H1 (cell line): ENCODE data around the gene UVRAG. TPM values are rescaled to one million over a fixed set of nuclear protein-coding genes. Genes with fewer than 3 reads are reported as not detected.

ENCODE experiments used
- CTCF ChIA-PET: fragments of 300-600 bp; sonication (Branson Sonifier 250); formaldehyde crosslinking; loops from one replicate; lab custom pipeline; 2021; ENCODE audit not compliant: partially characterized antibody; lab: Charles Lee
- POLR2A ChIA-PET: fragments of 300-600 bp; sonication (Branson Sonifier 250); formaldehyde crosslinking; loops from one replicate; lab custom pipeline; 2021; ENCODE audit warnings: inconsistent platforms; ENCODE audit not compliant: partially characterized antibody; lab: Charles Lee
- DNase-seq, 2 experiments: peaks; one replicate each; pipeline versions ENCODE4 v3.0.0 to v3.0.0-alpha.2; 2010 to 2022; ENCODE audit warnings: low spot score in 2 of 2, low read depth in 1 of 2, mixed read lengths in 1 of 2
- FAIRE-seq: peaks from 2 replicates; lab custom pipeline; 2011; peaks lifted over from hg19 to GRCh38; lab: Jason Lieb, UNC
- H2AFZ ChIP-seq: 2 replicates; pipeline ENCODE4 v1.8.1; 2012; ENCODE audit warnings: low read length, inconsistent platforms
- H2AK5ac ChIP-seq: 2 replicates; pipeline ENCODE4 v1.6.1; 2013; ENCODE audit warnings: low read depth, low read length
- H2BK120ac ChIP-seq: replicated peaks from 2 replicates; pipeline ENCODE3; 2013; ENCODE audit warnings: low read depth, low read length, inconsistent platforms
- H2BK12ac ChIP-seq: 2 replicates; pipeline ENCODE4 v1.6.1; 2013; ENCODE audit warnings: low read depth, low read length
- H2BK15ac ChIP-seq: 2 replicates; pipeline ENCODE4 v1.6.1; 2013; ENCODE audit warnings: low read length
- H2BK20ac ChIP-seq: 2 replicates; pipeline ENCODE4 v1.6.1; 2013; ENCODE audit warnings: low read length
- H2BK5ac ChIP-seq: 2 replicates; pipeline ENCODE4 v1.6.1; 2013; ENCODE audit warnings: low read depth, low read length
- H3K14ac ChIP-seq: 2 replicates; pipeline ENCODE4 v1.6.1; 2013; ENCODE audit warnings: inconsistent platforms; ENCODE audit not compliant: insufficient read length
- H3K18ac ChIP-seq: 2 replicates; pipeline ENCODE4 v1.6.1; 2013; ENCODE audit warnings: low read length; ENCODE audit errors: extremely low read depth
- H3K23ac ChIP-seq: 2 replicates; pipeline ENCODE4 v1.6.1; 2013; ENCODE audit warnings: inconsistent platforms; ENCODE audit not compliant: insufficient read length
- H3K23me2 ChIP-seq: 2 replicates; pipeline ENCODE4 v1.6.1; 2013; ENCODE audit warnings: low read depth, low read length
- H3K27ac ChIP-seq: 2 replicates; pipeline ENCODE4 v1.6.1; 2011; ENCODE audit warnings: low read depth, low read length, inconsistent platforms
- H3K27me3 ChIP-seq, 4 experiments: replicated peaks in 1 of 4; 1 replicate in 1 of 4; 2 replicates in 3 of 4; pipeline versions ENCODE4 v1.6.1 to v1.8.1; 2011 to 2013; ENCODE audit warnings: low read length in 3 of 4, mild to moderate bottlenecking in 3 of 4, inconsistent platforms in 2 of 4, mixed read lengths in 2 of 4, moderate library complexity in 1 of 4; ENCODE audit not compliant: control insufficient read depth in 3 of 4, insufficient read depth in 3 of 4; ENCODE audit errors: extremely low read depth in 1 of 4
- H3K36me3 ChIP-seq, 4 experiments: 2 replicates each; pipeline versions ENCODE4 v1.6.1 to v1.8.1; 2011 to 2013; ENCODE audit warnings: mild to moderate bottlenecking in 4 of 4, low read length in 3 of 4, moderate library complexity in 2 of 4, control low read depth in 1 of 4, inconsistent platforms in 1 of 4; ENCODE audit not compliant: insufficient read depth in 4 of 4, control insufficient read depth in 2 of 4
- H3K4ac ChIP-seq: replicated peaks from 2 replicates; pipeline ENCODE3; 2013; ENCODE audit warnings: low read length, low read depth, mixed read lengths, inconsistent platforms; ENCODE audit not compliant: insufficient read length
- H3K4me1 ChIP-seq, 4 experiments: replicated peaks in 1 of 4; 1 replicate in 1 of 4; 2 replicates in 3 of 4; pipeline versions ENCODE4 v1.6.1 to v1.8.1; 2011 to 2013; ENCODE audit warnings: low read length in 3 of 4, inconsistent platforms in 2 of 4, mixed read lengths in 1 of 4; ENCODE audit not compliant: insufficient read depth in 4 of 4, control insufficient read depth in 3 of 4
- H3K4me2 ChIP-seq, 2 experiments: 2 replicates each; pipeline versions ENCODE4 v1.6.1 to v1.8.1; 2011 to 2013; ENCODE audit warnings: low read depth in 2 of 2, low read length in 2 of 2, control low read depth in 1 of 2, inconsistent platforms in 1 of 2, mild to moderate bottlenecking in 1 of 2; ENCODE audit not compliant: insufficient read depth in 1 of 2
- H3K4me3 ChIP-seq, 4 experiments: fragments of 200-600, 300-600 bp in 1 of 4; sonication (generic), shearing (Covaris generic), sonication (Bioruptor Twin) in 1 of 4; 2 replicates each; pipeline versions ENCODE4 v1.5.1 to v1.8.1; 2011 to 2016; ENCODE audit warnings: low read length in 4 of 4, low read depth in 3 of 4, control low read depth in 2 of 4, inconsistent platforms in 2 of 4, mild to moderate bottlenecking in 2 of 4, mixed read lengths in 1 of 4, moderate library complexity in 1 of 4; ENCODE audit not compliant: insufficient read depth in 2 of 4; ENCODE audit errors: extremely low read depth in 1 of 4
- H3K56ac ChIP-seq: replicated peaks from 2 replicates; pipeline ENCODE3; 2013; ENCODE audit warnings: low read depth, mild to moderate bottlenecking, mixed read lengths, low read length, inconsistent platforms; ENCODE audit not compliant: insufficient read length
- H3K79me1 ChIP-seq: 2 replicates; pipeline ENCODE4 v1.6.1; 2013; ENCODE audit warnings: low read depth, low read length, control low read depth
- H3K79me2 ChIP-seq, 2 experiments: 2 replicates each; pipeline versions ENCODE4 v1.6.1 to v1.8.1; 2012 to 2013; ENCODE audit warnings: low read length in 2 of 2, mild to moderate bottlenecking in 2 of 2, inconsistent platforms in 1 of 2; ENCODE audit not compliant: insufficient read depth in 2 of 2, control insufficient read depth in 1 of 2
- H3K9ac ChIP-seq, 4 experiments: replicated peaks in 1 of 4; 1 replicate in 1 of 4; 2 replicates in 3 of 4; pipeline versions ENCODE4 v1.6.1 to v1.8.1; 2011 to 2013; ENCODE audit warnings: low read depth in 3 of 4, low read length in 3 of 4, control low read depth in 2 of 4, mild to moderate bottlenecking in 2 of 4, moderate library complexity in 2 of 4, inconsistent platforms in 1 of 4; ENCODE audit errors: extremely low read depth in 1 of 4
- H3K9me3 ChIP-seq, 2 experiments: 2 replicates each; pipeline versions ENCODE4 v1.6.1 to v1.8.1; 2012 to 2013; ENCODE audit warnings: mild to moderate bottlenecking in 2 of 2, moderate library complexity in 2 of 2, control low read depth in 1 of 2, inconsistent platforms in 1 of 2, low read depth in 1 of 2, low read length in 1 of 2, mixed read lengths in 1 of 2; ENCODE audit not compliant: insufficient read depth in 2 of 2
- H4K20me1 ChIP-seq, 2 experiments: replicated peaks in 1 of 2; 2 replicates each; pipeline versions ENCODE3 to v1.8.1; 2011 to 2013; ENCODE audit warnings: inconsistent platforms in 2 of 2, low read length in 2 of 2, mild to moderate bottlenecking in 1 of 2; ENCODE audit not compliant: insufficient read depth in 2 of 2, control insufficient read depth in 1 of 2
- H4K5ac ChIP-seq: 2 replicates; pipeline ENCODE4 v1.6.1; 2013; ENCODE audit warnings: low read length, low read depth, mixed read lengths, inconsistent platforms; ENCODE audit not compliant: insufficient read length
- H4K8ac ChIP-seq: 2 replicates; pipeline ENCODE4 v1.8.0; 2013; ENCODE audit warnings: mild to moderate bottlenecking, moderate library complexity, low read length, inconsistent platforms; ENCODE audit not compliant: insufficient read depth; ENCODE audit errors: extremely low read depth
- H4K91ac ChIP-seq: replicated peaks from 2 replicates; pipeline ENCODE3; 2013; ENCODE audit warnings: low read length, mixed read lengths, inconsistent platforms; ENCODE audit not compliant: insufficient read length
- ASH2L ChIP-seq: fragments of 200-600, 300-600 bp; sonication (generic); IDR thresholded peaks from one replicate; pipeline ENCODE4 v1.7.1; 2017; ENCODE audit warnings: low read length
- BCL11A ChIP-seq, 2 experiments: IDR thresholded peaks; one replicate each; pipeline ENCODE4 v1.6.1; 2011; ENCODE audit warnings: low read depth in 2 of 2, low read length in 2 of 2, mild to moderate bottlenecking in 2 of 2
- EGR1 ChIP-seq: IDR thresholded peaks from 2 replicates; pipeline ENCODE4 v1.6.1; 2011; ENCODE audit warnings: low read depth, low read length, borderline replicate concordance
- EP300 ChIP-seq, 2 experiments: IDR thresholded peaks; 1 replicate in 1 of 2; 2 replicates in 1 of 2; pipeline ENCODE4 v1.6.1; 2011 to 2012; ENCODE audit warnings: low read depth in 2 of 2, low read length in 2 of 2, mild to moderate bottlenecking in 2 of 2, borderline replicate concordance in 1 of 2, inconsistent platforms in 1 of 2, moderate library complexity in 1 of 2
- JUND ChIP-seq: IDR thresholded peaks from 2 replicates; pipeline ENCODE4 v1.6.1; 2011; ENCODE audit warnings: mild to moderate bottlenecking, improper control_type of control experiment, low read length
- KDM4A ChIP-seq: IDR thresholded peaks from one replicate; pipeline ENCODE4 v1.7.1; 2012; ENCODE audit warnings: low read depth, mild to moderate bottlenecking, moderate library complexity, low read length, inconsistent platforms; ENCODE audit not compliant: severe bottlenecking
- MAFK ChIP-seq: IDR thresholded peaks from 2 replicates; pipeline ENCODE4 v1.6.1; 2012; ENCODE audit warnings: low read depth, mild to moderate bottlenecking, improper control_type of control experiment, low read length
- POLR2AphosphoS5 ChIP-seq: IDR thresholded peaks from 2 replicates; pipeline ENCODE4 v1.6.1; 2011; ENCODE audit warnings: low read depth, low read length
- SIRT6 ChIP-seq: IDR thresholded peaks from one replicate; pipeline ENCODE4 v1.7.1; 2012; ENCODE audit warnings: low read length, inconsistent platforms
- SP2 ChIP-seq: IDR thresholded peaks from 2 replicates; pipeline ENCODE4 v1.6.1; 2012; ENCODE audit warnings: mild to moderate bottlenecking, low read length, inconsistent platforms
- TEAD4 ChIP-seq: IDR thresholded peaks from 2 replicates; pipeline ENCODE4 v1.6.1; 2012; ENCODE audit warnings: low read depth, low read length, inconsistent platforms, mixed read lengths
- WGBS, 2 experiments: shearing (Covaris generic) in 1 of 2; methylation state at CpG; one replicate each; pipeline versions ENCODE4 v1.1.6 to v1.1.7; 2013 to 2015; ENCODE audit warnings: low lambda C conversion rate in 2 of 2, mixed read lengths in 2 of 2, inconsistent platforms in 1 of 2, low coverage in 1 of 2, missing lambda C conversion rate in 1 of 2; ENCODE audit not compliant: insufficient replicate concordance in 2 of 2, insufficient coverage in 1 of 2, insufficient read length in 1 of 2; ENCODE audit errors: extremely low coverage in 1 of 2, missing lambda C conversion rate in 1 of 2; 5-methylcytosine and 5-hydroxymethylcytosine counted together
- polyA plus RNA-seq, 7 experiments: library from polyadenylated mRNA; depleted of rRNA in 3 of 7; stranded (reverse) in 5 of 7; unstranded in 2 of 7; fragments of >200 nt in 5 of 7; fragments of 200-250 nt in 2 of 7; gene quantifications; 1 replicate in 5 of 7; 2 replicates in 1 of 7; 4 replicates in 1 of 7; pipeline versions ENCODE4 v1.2.1 to v1.2.3, GENCODE V29; 2011 to 2013; ENCODE audit warnings: missing spikeins in 2 of 7, mixed read lengths in 2 of 7
- total RNA-seq: library from RNA; stranded (reverse); fragmentation: NEBNext Ultra II Directional; extraction: Animal tissue kit (Norgen Biotek cat#: 25700); gene quantifications from 2 replicates; pipeline ENCODE4 v1.2.1, GENCODE V29; 2021
- TF ChIP-seq, protein P1 (sequence below): IDR thresholded peaks from 2 replicates; pipeline ENCODE4 v1.6.1; 2011; ENCODE audit warnings: low read length, improper control_type of control experiment

Gene UVRAG
- total and polyA plus RNA-seq, 2 of the 8 experiments (the other 6 are each of a cell fraction or from before 2014, with no cell fraction given) = 5.5 to 14.7 TPM

DNA sequence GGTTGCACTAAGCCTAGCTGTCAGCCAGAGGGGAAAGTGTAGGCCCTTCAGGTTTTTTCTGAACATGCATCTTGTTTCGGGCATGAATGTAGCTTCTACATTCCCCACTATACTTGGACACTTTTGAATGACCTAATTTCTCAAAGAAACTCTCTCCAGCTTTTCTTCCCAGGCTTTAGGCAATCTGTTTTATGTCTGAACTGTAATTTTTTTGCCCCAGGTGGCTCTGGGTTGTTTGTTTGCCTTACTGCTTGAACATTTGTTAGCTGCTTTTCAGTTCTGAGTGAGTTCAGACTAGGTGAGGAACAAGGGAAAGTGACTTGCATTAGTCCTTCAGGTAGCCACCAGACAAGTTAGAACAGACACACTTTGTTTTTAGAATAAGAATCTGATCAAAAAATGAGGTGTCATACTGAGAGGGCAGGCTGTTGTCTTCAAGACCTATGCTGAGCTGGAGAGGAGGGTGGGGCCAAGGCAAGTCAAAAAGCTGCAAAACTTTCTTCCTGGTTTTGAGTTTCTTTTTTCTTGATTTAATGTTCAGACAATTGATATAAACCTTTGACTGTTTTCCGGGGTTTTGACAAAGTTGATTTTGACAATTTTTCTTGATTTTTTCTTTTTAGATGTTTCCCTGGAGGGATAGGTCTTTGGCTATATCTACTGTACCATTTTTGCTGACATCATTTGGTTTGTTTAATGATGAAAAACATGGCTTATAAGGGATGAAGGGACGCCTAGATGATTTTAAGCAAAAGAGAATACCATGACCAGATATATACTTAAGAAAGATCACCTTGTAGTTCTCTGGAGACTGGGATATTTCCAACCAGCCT is 208.4 kb downstream of the UVRAG start:
- H2BK20ac ChIP-seq = no peak overlapping the region
- H3K14ac ChIP-seq = no peak overlapping the region
- no peak overlapping the region for H4K8ac ChIP-seq
- H3K36me3 ChIP-seq = no peaks in the 10 kb centered on the region; a peak in 2 of 8 replicates
- no peak overlapping the region for H3K23ac ChIP-seq
- no peak overlapping the region for H3K4ac ChIP-seq
- H3K9me3 ChIP-seq = no peaks in the 10 kb centered on the region
- H2BK15ac ChIP-seq = no peak overlapping the region
- H3K79me1 ChIP-seq = no peaks in the 10 kb centered on the region
- H3K4me3 ChIP-seq = no peak overlapping the region
- no peak overlapping the region for H3K27ac ChIP-seq
- H3K27me3 ChIP-seq = peaks cover 0 to 1% (median 0%) of the 10 kb centered on the region in 4 experiments; a peak in 1 of 7 replicates
- POLR2A ChIA-PET = no interaction called here
- DNase-seq = no peak
- no peak overlapping the region for H2AK5ac ChIP-seq
- FAIRE-seq = no peak
- no peaks in the 10 kb centered on the region for H3K23me2 ChIP-seq
- no peak overlapping the region for H3K18ac ChIP-seq
- no peak overlapping the region for H4K91ac ChIP-seq
- 87% methylated on average over 3 of the region's 3 CpGs; no CpG with 5 or more reads in 1 of the 2 experiments for WGBS, 2 experiments
- H3K79me2 ChIP-seq = no peaks in the 10 kb centered on the region
- no peaks in the 10 kb centered on the region for H4K20me1 ChIP-seq
- TF ChIP-seq ASH2L (no peak), SP2 (no peak), MAFK (no peak), BCL11A (IDR thresholded peaks at IDR 0.05; ENCODE audit: low read depth in 2 of 2, low read length in 2 of 2) (no peak), TEAD4 (no peak), JUND (no peak), EGR1 (no peak), EP300 (IDR thresholded peaks at IDR 0.05; ENCODE audit: borderline replicate concordance in 1 of 2, low read depth in 2 of 2, low read length in 2 of 2) (no peak), KDM4A (no peak), SIRT6 (no peak), POLR2AphosphoS5 (no peak)
- TF ChIP-seq, protein P1, sequence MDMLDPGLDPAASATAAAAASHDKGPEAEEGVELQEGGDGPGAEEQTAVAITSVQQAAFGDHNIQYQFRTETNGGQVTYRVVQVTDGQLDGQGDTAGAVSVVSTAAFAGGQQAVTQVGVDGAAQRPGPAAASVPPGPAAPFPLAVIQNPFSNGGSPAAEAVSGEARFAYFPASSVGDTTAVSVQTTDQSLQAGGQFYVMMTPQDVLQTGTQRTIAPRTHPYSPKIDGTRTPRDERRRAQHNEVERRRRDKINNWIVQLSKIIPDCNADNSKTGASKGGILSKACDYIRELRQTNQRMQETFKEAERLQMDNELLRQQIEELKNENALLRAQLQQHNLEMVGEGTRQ = no peak
- TF ChIP-seq, all 59 proteins: peak for 0
- Histone ChIP-seq H2AFZ (no peak overlapping the region), H3K4me2 (no peak overlapping the region), H4K5ac (no peak overlapping the region), H2BK12ac (no peak overlapping the region), H3K4me1 (no peaks in the 10 kb centered on the region; a peak in 1 of 7 replicates), H3K9ac (no peak overlapping the region), H2BK5ac (no peak overlapping the region), H3K56ac (no peak overlapping the region), H2BK120ac (no peak overlapping the region)
- CTCF ChIA-PET = interaction anchor here (0.6 to 1.7 kb wide), 4 partner anchors 10 to 53 kb away, joined by 4 to 5 read pairs (median 4); no protein-coding TSS in a partner anchor
